Activated CD8-positive, alpha-beta memory T cell treated with anti-CD3 and anti-CD28 coated beads, Interleukin-2, amount 50 U/mL, for 4 hours (primary cell): ENCODE results near the gene DEFB129.
"Not testable (repeated sequence)": the region's sequence is repeated elsewhere in the genome, so short reads cannot be mapped to it uniquely, and the experiment has no call there.

ENCODE experiments used
- DNase-seq: peaks from one replicate; pipeline ENCODE4 v3.0.0-alpha.2; 2020

The DEFB129 gene, protein sequence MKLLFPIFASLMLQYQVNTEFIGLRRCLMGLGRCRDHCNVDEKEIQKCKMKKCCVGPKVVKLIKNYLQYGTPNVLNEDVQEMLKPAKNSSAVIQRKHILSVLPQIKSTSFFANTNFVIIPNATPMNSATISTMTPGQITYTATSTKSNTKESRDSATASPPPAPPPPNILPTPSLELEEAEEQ

DNA sequence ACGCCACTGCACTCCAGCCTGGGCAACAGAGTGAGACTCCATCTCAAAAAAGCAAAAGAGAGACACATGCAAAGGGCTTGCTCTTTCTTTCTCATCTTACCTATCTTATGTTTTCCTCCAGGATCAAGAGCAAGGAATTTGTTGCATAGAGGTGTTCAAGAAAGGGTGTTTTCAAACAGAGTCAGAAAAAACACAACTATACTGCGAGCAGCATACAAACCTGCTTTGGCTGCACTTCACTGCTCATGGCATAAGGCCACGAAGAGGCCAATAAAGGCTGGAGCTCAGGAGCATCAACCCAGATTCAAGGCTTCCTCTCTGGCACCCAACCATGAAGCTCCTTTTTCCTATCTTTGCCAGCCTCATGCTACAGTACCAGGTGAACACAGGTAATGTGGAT is at the start of gene DEFB129:
Gene DEFB129, plus strand, starts transcription at position 301 of the 400 bp plus-strand sequence. Its CDS starts 31 bp downstream, at position 332.
- no peak for DNase-seq

GRCh38 chr20:184288-184687 is 42.8 kb upstream of the DEFB129 start:
- no peak for DNase-seq

DNA sequence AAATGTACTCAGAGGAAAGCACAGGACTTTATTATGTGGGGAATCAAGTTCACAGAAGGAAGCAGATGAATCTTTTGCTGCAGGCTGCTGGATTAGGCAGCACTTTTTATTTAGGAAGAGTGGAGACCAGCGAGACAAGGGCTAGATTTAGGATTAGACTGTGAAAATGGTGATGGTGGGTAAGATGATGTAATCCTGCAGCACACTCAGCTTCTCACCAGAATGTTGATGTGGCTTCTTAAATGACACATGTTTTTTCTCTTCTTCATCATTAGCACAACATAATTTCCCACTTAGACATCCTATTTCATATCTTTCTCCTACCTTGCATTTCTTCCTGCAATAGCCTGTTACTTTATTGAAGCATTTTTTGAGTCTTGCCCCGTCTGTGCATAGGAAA is 39.3 kb upstream of the DEFB129 start:
- DNase-seq, result no peak

DNA sequence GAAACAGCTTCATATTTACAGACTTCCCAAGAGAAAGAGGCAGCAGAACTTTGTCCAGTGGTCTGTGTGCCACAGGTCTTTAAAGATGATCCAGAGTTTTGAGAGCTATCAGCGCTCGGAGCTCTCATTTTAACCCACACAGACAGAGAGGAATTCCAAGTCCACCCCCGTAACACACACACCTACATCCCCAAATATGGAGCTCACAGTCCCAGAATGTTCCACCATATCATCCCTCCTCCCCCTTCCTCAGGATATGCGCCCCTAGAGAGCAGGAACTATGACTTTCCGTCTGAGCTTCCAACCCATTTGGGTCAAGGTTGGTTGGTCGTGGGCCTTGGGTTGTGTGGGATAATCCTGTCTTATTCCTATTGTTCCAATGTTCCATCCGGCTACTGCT is 37.4 kb upstream of the DEFB129 start, which contains the start of gene DEFB128:
Gene DEFB128, minus strand, starts transcription at position 101 of the 400 bp plus-strand sequence. Its CDS starts 88 bp downstream, at position 13.
- no peak for DNase-seq

DNA sequence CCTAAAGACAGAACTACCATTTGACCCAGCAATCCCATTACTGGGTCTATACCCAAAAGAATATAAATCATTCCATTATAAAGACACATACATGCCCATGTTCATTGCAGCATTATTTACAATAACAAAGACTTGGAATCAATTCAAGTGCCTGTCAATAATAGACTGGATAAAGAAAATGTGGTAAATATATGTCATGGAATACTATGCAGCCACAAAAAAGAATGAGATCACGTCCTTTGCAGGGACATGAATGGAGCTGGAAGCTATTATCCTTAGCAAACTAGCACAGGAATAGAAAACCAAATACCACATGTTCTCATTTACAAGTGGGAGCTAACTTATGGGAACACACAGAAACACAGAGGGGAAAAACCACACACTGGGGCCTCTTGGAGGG is 28.8 kb upstream of the DEFB129 start:
- no peak for DNase-seq

- DNase-seq, result no peak
Observed at GRCh38 chr20:199996-200395, 27.1 kb upstream of the DEFB129 start.

- not testable (repeated sequence) for DNase-seq
Observed at GRCh38 chr20:203630-204029, 23.4 kb upstream of the DEFB129 start.

GRCh38 chr20:208942-209566 is 18.0 kb upstream of the DEFB129 start:
- DNase-seq, result no peak

GRCh38 chr20:210809-211502 is 16.1 kb upstream of the DEFB129 start:
- DNase-seq, result no peak

GRCh38 chr20:214383-214782 is 12.7 kb upstream of the DEFB129 start:
- DNase-seq, result no peak

GRCh38 chr20:215796-216195 is 11.3 kb upstream of the DEFB129 start:
- DNase-seq, result no peak

DNA sequence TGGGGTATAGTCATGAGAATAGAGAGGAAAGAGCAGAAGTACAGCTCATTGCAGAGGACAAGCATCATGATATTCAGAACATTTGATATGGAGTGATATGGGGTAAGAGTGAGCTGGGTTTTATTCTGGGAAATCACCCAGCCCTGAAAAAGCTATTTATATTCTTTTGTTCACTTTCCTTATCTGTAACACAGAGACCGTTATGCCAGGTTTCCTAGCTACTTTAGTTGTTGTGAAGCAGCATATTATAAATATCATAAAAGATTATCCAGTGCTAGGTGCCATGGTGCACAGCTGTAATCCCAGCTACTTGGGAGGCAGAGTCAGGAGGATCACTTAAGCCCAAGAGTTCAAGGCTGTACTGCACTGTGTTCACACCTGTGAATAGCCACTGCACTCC is 9.8 kb upstream of the DEFB129 start:
- no peak for DNase-seq

DNA sequence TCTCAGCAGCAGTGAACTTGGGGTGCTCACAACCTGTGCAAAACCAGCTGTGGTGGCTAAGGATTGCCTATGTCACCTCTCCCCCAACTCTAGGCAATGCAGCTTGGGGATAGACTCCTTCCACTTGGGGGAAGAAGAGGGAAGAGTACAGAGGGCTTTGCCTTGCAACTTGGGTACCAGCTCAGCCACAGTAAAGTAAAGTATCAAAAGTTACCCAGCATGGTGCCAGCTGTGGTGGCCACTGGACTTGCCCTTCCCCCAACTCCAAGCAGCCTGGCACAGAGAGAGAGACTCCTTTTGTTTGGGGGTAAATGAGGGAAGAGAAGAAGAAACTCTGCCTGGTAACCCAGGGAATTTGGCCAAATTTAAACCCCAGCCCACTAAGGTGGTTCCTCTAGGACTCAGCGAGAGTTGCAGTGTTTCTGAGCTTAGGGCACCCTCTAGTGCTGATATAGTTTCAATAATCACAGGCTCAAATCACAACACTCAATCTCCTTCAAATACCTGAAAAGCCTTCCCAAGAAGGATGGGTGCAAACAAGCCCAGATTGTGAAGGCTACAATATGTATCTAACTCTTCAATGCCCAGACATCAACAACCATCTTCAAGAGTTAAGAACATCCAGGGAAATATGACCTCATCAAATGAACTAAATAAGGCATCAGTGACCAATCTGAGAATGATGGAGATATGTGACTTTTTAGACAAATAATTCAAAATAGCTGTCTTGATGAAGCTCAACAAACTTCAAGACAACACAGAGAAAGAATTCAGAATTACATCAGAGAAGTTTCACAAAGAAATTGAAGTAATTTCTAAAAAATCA is 7.6 kb upstream of the DEFB129 start:
- DNase-seq, result no peak

- no peak for DNase-seq
Observed at GRCh38 chr20:221258-221830, 5.7 kb upstream of the DEFB129 start.

- DNase-seq, result not testable (repeated sequence)
Observed at GRCh38 chr20:225879-226278, 1.2 kb upstream of the DEFB129 start.

GRCh38 chr20:227439-228105 is 514 bp downstream of the DEFB129 start:
- DNase-seq, result no peak

GRCh38 chr20:235891-236290 is 8.8 kb downstream of the DEFB129 start:
- no peak for DNase-seq

DNA sequence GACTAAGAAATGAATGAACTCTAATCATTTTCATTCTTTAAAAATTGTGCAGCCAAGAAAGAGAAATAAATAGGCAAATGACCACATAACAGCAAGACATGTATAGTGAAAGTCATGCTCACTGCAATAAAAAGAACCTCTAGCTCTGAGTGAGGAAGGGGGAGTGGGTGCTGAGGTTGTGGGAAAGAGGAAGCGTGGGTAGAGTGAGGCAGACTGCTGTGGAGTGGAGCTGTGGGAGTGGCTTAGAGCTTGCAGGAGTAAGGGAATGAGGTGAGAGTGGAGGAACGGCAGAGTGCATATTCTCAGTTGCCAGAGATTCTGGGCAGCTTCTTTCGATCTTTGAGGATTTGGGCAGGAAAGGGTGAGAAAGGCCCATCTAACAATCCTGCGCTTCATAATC is 10.4 kb downstream of the DEFB129 start:
- no peak for DNase-seq

DNA sequence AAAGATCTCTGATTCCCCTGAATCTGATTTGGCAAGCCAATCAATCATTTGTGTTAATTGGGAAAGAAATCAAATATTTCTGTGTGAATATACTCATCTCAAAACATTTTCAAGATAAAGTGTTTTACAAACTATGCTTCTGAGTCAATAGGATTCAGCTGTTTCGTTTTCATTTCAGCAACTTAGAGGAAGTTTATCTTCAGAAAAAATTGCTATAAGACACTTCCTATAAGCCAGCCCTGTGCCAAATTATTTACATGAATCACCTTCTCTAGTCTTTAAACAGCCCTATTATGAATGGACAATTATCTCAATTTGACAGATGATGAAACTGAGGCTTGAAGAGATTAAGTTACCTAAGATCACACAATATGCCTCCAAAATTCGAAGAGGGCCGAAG is 10.9 kb downstream of the DEFB129 start:
- DNase-seq, result no peak

DNA sequence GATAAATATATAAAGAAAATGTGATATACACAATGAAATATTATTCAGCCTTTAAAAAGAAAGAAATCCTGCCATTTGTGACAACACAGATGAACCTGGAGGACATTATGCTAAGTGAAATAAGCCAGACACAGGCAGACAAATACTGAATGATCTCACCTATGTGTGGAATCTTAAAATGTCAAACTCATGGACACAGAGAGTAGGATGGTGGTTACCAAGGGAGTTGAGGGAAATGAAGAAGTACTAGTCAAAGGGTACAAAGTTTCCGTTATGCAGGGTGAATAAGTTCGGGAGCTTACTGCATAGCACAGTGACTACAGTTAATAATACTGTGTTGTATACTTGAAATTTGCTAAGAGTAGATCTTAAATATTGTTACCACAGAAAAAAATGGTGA is 15.8 kb downstream of the DEFB129 start:
- no peak for DNase-seq

- no peak for DNase-seq
Observed at GRCh38 chr20:251354-251753, 24.3 kb downstream of the DEFB129 start.

- DNase-seq, result no peak
Observed at GRCh38 chr20:252801-253200, 25.7 kb downstream of the DEFB129 start.
